Tibial artery (tissue), 4 donors: ENCODE results near the gene MRPL17.
A peak's percentile ranks its signal among the peaks of the same experiment; 100 is the strongest.

Experiments used
- DNase-seq, 2 donors: peaks; one replicate each; pipeline ENCODE4 v3.0.0-alpha.2; 2019
- H3K27ac ChIP-seq, 2 donors: fragments of 200-600 bp; sonication (generic) in 1 of 2; 1 replicate in 1 of 2; 2 replicates in 1 of 2; pipeline ENCODE4 v1.5.1; 2018 to 2019; ENCODE audit warnings: mild to moderate bottlenecking in 1 of 2
- H3K27me3 ChIP-seq, 2 donors: fragments of 200-600 bp; sonication (generic) in 1 of 2; one replicate each; pipeline versions ENCODE4 v1.5.1 to v1.6.0; 2016 to 2019
- H3K36me3 ChIP-seq, 3 donors: fragments of 200-600 bp; sonication (generic) in 2 of 3; one replicate each; pipeline ENCODE4 v1.5.1; 2016 to 2019; ENCODE audit warnings: mild to moderate bottlenecking in 2 of 3
- H3K4me1 ChIP-seq, 4 donors: fragments of 200-600 bp; sonication (generic) in 2 of 4; 1 replicate in 3 of 4; 2 replicates in 1 of 4; pipeline ENCODE4 v1.5.1; 2016 to 2019
- H3K4me3 ChIP-seq, 2 donors: fragments of 200-600 bp; sonication (generic) in 1 of 2; 1 replicate in 1 of 2; 2 replicates in 1 of 2; pipeline ENCODE4 v1.5.1; 2018 to 2019; ENCODE audit warnings: mild to moderate bottlenecking in 2 of 2
- H3K9me3 ChIP-seq, 3 donors: fragments of 200-600 bp; sonication (generic) in 1 of 3; one replicate each; pipeline ENCODE4 v1.5.1; 2016 to 2019
- CTCF ChIP-seq, 2 experiments: fragments of 200-600 bp in 1 of 2; fragments of 450-650 bp in 1 of 2; IDR thresholded peaks; one replicate each; pipeline ENCODE4 v1.5.1; 2017 to 2019; ENCODE audit warnings: antibody characterized with exemption in 2 of 2, mild to moderate bottlenecking in 1 of 2, moderate library complexity in 1 of 2
- intact Hi-C: fragments of 100-400 bp; cut with DNase I; formaldehyde crosslinking; loops from one replicate; pipeline ENCODE4 v1.15.0; 2023; ENCODE audit warnings: low total_unique reads

The MRPL17 gene

GRCh38 chr11:6650104-6650503, 33.0 kb downstream of the MRPL17 start:
- Histone ChIP-seq H3K4me1 (peaks cover 0 to 46% (median 30%) of the 10 kb centered on the region in 4 donors), H3K9me3 (no peaks in the 10 kb centered on the region), H3K36me3 (no peaks in the 10 kb centered on the region), H3K4me3 (no peak overlapping the region), H3K27ac (no peak overlapping the region), H3K27me3 (no peaks in the 10 kb centered on the region)
- no peak for TF ChIP-seq CTCF (IDR thresholded peaks at IDR 0.05)
- intact Hi-C loops: no loop called here
- no peak for DNase-seq

GRCh38 chr11:6648501-6648900, 34.6 kb downstream of the MRPL17 start:
- peak overlapping the region in 1 of 2 donors; percentile 68 for H3K27ac ChIP-seq
- intact Hi-C loops: no loop called here
- DNase-seq: no peak
- peaks cover 0 to 35% (median 21%) of the 10 kb centered on the region in 4 donors for H3K4me1 ChIP-seq
- H3K9me3 ChIP-seq: no peaks in the 10 kb centered on the region
- H3K27me3 ChIP-seq: no peaks in the 10 kb centered on the region
- H3K4me3 ChIP-seq: no peak overlapping the region
- no peaks in the 10 kb centered on the region for H3K36me3 ChIP-seq
- TF ChIP-seq CTCF (IDR thresholded peaks at IDR 0.05): no peak

GRCh38 chr11:6647836-6648235, 35.3 kb downstream of the MRPL17 start:
- no peak for TF ChIP-seq CTCF (IDR thresholded peaks at IDR 0.05)
- Histone ChIP-seq H3K4me3 (no peak overlapping the region), H3K36me3 (no peaks in the 10 kb centered on the region), H3K27me3 (no peaks in the 10 kb centered on the region), H3K9me3 (no peaks in the 10 kb centered on the region), H3K4me1 (peaks cover 0 to 35% (median 21%) of the 10 kb centered on the region in 4 donors), H3K27ac (peak overlapping the region; percentile 59 to 68)
- intact Hi-C loops: no loop called here
- DNase-seq: no peak

- H3K27me3 ChIP-seq: no peaks in the 10 kb centered on the region
- intact Hi-C loops: no loop called here
- H3K36me3 ChIP-seq: no peaks in the 10 kb centered on the region
- H3K4me1 ChIP-seq: peaks cover 0 to 35% (median 21%) of the 10 kb centered on the region in 4 donors
- no peak overlapping the region for H3K4me3 ChIP-seq
- no peak for TF ChIP-seq CTCF (IDR thresholded peaks at IDR 0.05)
- H3K9me3 ChIP-seq: no peaks in the 10 kb centered on the region
- peak overlapping the region; percentile 59 to 68 for H3K27ac ChIP-seq
- no peak for DNase-seq
Measured at GRCh38 chr11:6646918-6647679, 36.0 kb downstream of the MRPL17 start.

GRCh38 chr11:6646576-6646917, 36.6 kb downstream of the MRPL17 start:
- Histone ChIP-seq H3K9me3 (no peaks in the 10 kb centered on the region), H3K4me1 (peaks cover 0 to 35% (median 21%) of the 10 kb centered on the region in 4 donors), H3K27me3 (no peaks in the 10 kb centered on the region), H3K4me3 (no peak overlapping the region), H3K36me3 (no peaks in the 10 kb centered on the region), H3K27ac (peak overlapping the region; percentile 59 to 68)
- intact Hi-C loops: no loop called here
- DNase-seq: no peak
- no peak for TF ChIP-seq CTCF (IDR thresholded peaks at IDR 0.05)
